ENCODE data around the gene RPA1.

GRCh38 chr17:1943436-1943831, 113.6 kb downstream of the RPA1 start:
- TF ChIP-seq EGR1 (IDR thresholded peaks at IDR 0.05; ENCODE audit: borderline replicate concordance in 1 of 2, low read depth in 2 of 2, low read length in 2 of 2) (no peak), ZNF274 (IDR thresholded peaks at IDR 0.05; ENCODE audit: insufficient read depth, insufficient read length) (no peak), HDAC2 (IDR thresholded peaks at IDR 0.05) (no peak), CTCF (IDR thresholded peaks at IDR 0.05 in 2 of 3, conservative IDR thresholded peaks at IDR 0.05 in 1 of 3; ENCODE audit: control insufficient read depth in 2 of 3, extremely low read depth in 1 of 3, insufficient read depth in 1 of 3, low read depth in 3 of 3, low read length in 3 of 3) (no peak), POLR2A (IDR thresholded peaks at IDR 0.05; ENCODE audit: low read depth, low read length) (no peak), EP300 (IDR thresholded peaks at IDR 0.05; ENCODE audit: borderline replicate concordance in 1 of 2, control insufficient read depth in 1 of 2, low read depth in 2 of 2, low read length in 2 of 2) (no peak), JUND (IDR thresholded peaks at IDR 0.05; ENCODE audit: low read depth, low read length) (no peak), FOS (IDR thresholded peaks at IDR 0.05; ENCODE audit: borderline replicate concordance, extremely low read depth, insufficient read length) (no peak), YBX1 (IDR thresholded peaks at IDR 0.05) (no peak), SP1 (IDR thresholded peaks at IDR 0.05; ENCODE audit: low read depth, low read length) (no peak), YY1 (IDR thresholded peaks at IDR 0.05; ENCODE audit: low read depth, low read length) (no peak), POLR2AphosphoS5 (IDR thresholded peaks at IDR 0.05; ENCODE audit: low read length) (no peak), ZBTB4 (CRISPR knock-in tag; IDR thresholded peaks at IDR 0.05) (no peak), ZBTB33 (IDR thresholded peaks at IDR 0.05) (no peak)
